IMR-90 (cell line): ENCODE results near the gene DSC2. TPM values are rescaled to one million over a fixed set of nuclear protein-coding genes. Genes with fewer than 3 reads are reported as not detected.

Experiments used
- ATAC-seq: fragments of 200-7000 bp; cut with Tn5 transposase; 2 replicates; pipeline ENCODE4 v1.9.1; 2020; ENCODE audit warnings: low read depth, mild to moderate bottlenecking, moderate library complexity
- BruUV-seq: library from RNA; stranded (reverse); fragments of 400-500 nt; replicated peaks from 2 replicates; lab custom pipeline; 2021; lab: Mats Ljungman, UMichigan
- CTCF ChIA-PET: fragments of 300-600 bp; formaldehyde crosslinking; extraction: SDS; loops from one replicate; lab custom pipeline; 2021; ENCODE audit warnings: antibody characterized with exemption; lab: Yijun Ruan, JAX
- POLR2A ChIA-PET: fragments of 300-600 bp; sonication (Branson Sonifier 250); formaldehyde crosslinking; loops from one replicate; lab custom pipeline; 2022; ENCODE audit warnings: antibody characterized with exemption; ENCODE audit not compliant: unreplicated experiment; lab: Charles Lee
- DNase-seq: peaks from one replicate; pipeline ENCODE4 v3.0.0; 2013
- H2AFZ ChIP-seq: replicated peaks from 2 replicates; pipeline ENCODE3; 2013; ENCODE audit warnings: low read length, mild to moderate bottlenecking; ENCODE audit not compliant: poor library complexity
- H2AK5ac ChIP-seq: 2 replicates; pipeline ENCODE4 v1.6.1; 2013; ENCODE audit warnings: low read depth, low read length, inconsistent platforms
- H2AK9ac ChIP-seq: replicated peaks from 2 replicates; pipeline ENCODE3; 2013; ENCODE audit warnings: mild to moderate bottlenecking, low read depth, low read length, moderate library complexity; ENCODE audit not compliant: poor library complexity
- H2BK120ac ChIP-seq: 2 replicates; pipeline ENCODE4 v1.6.1; 2013; ENCODE audit warnings: low read depth, low read length, inconsistent platforms
- H2BK15ac ChIP-seq: 3 replicates; pipeline ENCODE4 v1.6.1; 2013; ENCODE audit warnings: low read depth, low read length, inconsistent platforms
- H2BK20ac ChIP-seq: 2 replicates; pipeline ENCODE4 v1.6.1; 2013; ENCODE audit warnings: low read depth, mild to moderate bottlenecking, inconsistent platforms, low read length, moderate library complexity
- H2BK5ac ChIP-seq: 2 replicates; pipeline ENCODE4 v1.6.1; 2013; ENCODE audit warnings: mild to moderate bottlenecking, low read depth, low read length, inconsistent platforms; ENCODE audit not compliant: poor library complexity, severe bottlenecking
- H3K14ac ChIP-seq: replicated peaks from 2 replicates; pipeline ENCODE4 v1.6.1; 2013; ENCODE audit warnings: low read depth, low read length, inconsistent platforms
- H3K18ac ChIP-seq: 2 replicates; pipeline ENCODE4 v1.6.1; 2013; ENCODE audit warnings: low read depth, low read length, control low read depth
- H3K23ac ChIP-seq: 2 replicates; pipeline ENCODE4 v1.6.1; 2013; ENCODE audit warnings: low read depth, low read length, inconsistent platforms
- H3K27ac ChIP-seq: 2 replicates; pipeline ENCODE4 v1.5.1; 2013; ENCODE audit warnings: mild to moderate bottlenecking, control low read depth, low read length; ENCODE audit not compliant: insufficient read depth
- H3K27me3 ChIP-seq: 2 replicates; pipeline ENCODE4 v1.6.1; 2013; ENCODE audit warnings: low read length; ENCODE audit not compliant: control insufficient read depth, insufficient read depth
- H3K36me3 ChIP-seq: 2 replicates; pipeline ENCODE4 v1.6.1; 2013; ENCODE audit warnings: low read length, mixed read lengths; ENCODE audit not compliant: control insufficient read depth, insufficient read depth
- H3K4ac ChIP-seq: 2 replicates; pipeline ENCODE4 v1.6.1; 2013; ENCODE audit warnings: low read depth, low read length, inconsistent platforms
- H3K4me1 ChIP-seq: 2 replicates; pipeline ENCODE4 v1.6.1; 2013; ENCODE audit warnings: low read length, mixed read lengths; ENCODE audit not compliant: control insufficient read depth, insufficient read depth
- H3K4me2 ChIP-seq: 2 replicates; pipeline ENCODE4 v1.6.1; 2013; ENCODE audit warnings: low read depth, mild to moderate bottlenecking, control low read depth, low read length, moderate library complexity
- H3K4me3 ChIP-seq: 2 replicates; pipeline ENCODE4 v1.5.1; 2013; ENCODE audit warnings: low read depth, mild to moderate bottlenecking, control low read depth, low read length, moderate library complexity; ENCODE audit not compliant: insufficient read depth
- H3K56ac ChIP-seq: 2 replicates; pipeline ENCODE4 v1.6.1; 2013; ENCODE audit warnings: low read length, inconsistent platforms; ENCODE audit not compliant: insufficient read depth; ENCODE audit errors: extremely low read depth
- H3K79me1 ChIP-seq, 2 experiments: 2 replicates each; pipeline ENCODE4 v1.6.1; 2013; ENCODE audit warnings: low read length in 2 of 2, inconsistent platforms in 1 of 2, low read depth in 1 of 2
- H3K9ac ChIP-seq: 2 replicates; pipeline ENCODE4 v1.6.1; 2013; ENCODE audit warnings: low read depth, low read length, control low read depth
- H3K9me1 ChIP-seq: 2 replicates; pipeline ENCODE4 v1.6.1; 2013; ENCODE audit warnings: low read length, inconsistent platforms; ENCODE audit not compliant: insufficient read depth
- H3K9me3 ChIP-seq: 2 replicates; pipeline ENCODE4 v1.6.1; 2013; ENCODE audit warnings: low read length; ENCODE audit not compliant: control insufficient read depth, insufficient read depth
- H4K20me1 ChIP-seq: 2 replicates; pipeline ENCODE4 v1.6.1; 2013; ENCODE audit warnings: low read length, inconsistent platforms; ENCODE audit not compliant: insufficient read depth
- H4K5ac ChIP-seq: 2 replicates; pipeline ENCODE4 v1.6.1; 2013; ENCODE audit warnings: mild to moderate bottlenecking, low read depth, low read length, control low read depth
- H4K8ac ChIP-seq, 2 experiments: 2 replicates each; pipeline ENCODE4 v1.6.1; 2013; ENCODE audit warnings: low read depth in 2 of 2, low read length in 2 of 2, control low read depth in 1 of 2, inconsistent platforms in 1 of 2
- H4K91ac ChIP-seq: 2 replicates; pipeline ENCODE4 v1.6.1; 2013; ENCODE audit warnings: low read depth, low read length, inconsistent platforms; ENCODE audit not compliant: insufficient read depth
- BHLHE40 ChIP-seq: fragments of 150-350 bp; IDR thresholded peaks from 2 replicates; pipeline ENCODE4 v1.6.1; 2016; ENCODE audit warnings: mild to moderate bottlenecking, low read depth, low read length
- CEBPB ChIP-seq: IDR thresholded peaks from 2 replicates; pipeline ENCODE4 v1.6.1; 2012; ENCODE audit warnings: low read depth, low read length, improper control_type of control experiment
- CHD1 ChIP-seq: IDR thresholded peaks from 2 replicates; pipeline ENCODE4 v1.6.1; 2012; ENCODE audit warnings: low read depth, low read length, improper control_type of control experiment
- CTCF ChIP-seq: conservative IDR thresholded peaks from 2 replicates; pipeline ENCODE4 v1.5.1; 2012; ENCODE audit warnings: mild to moderate bottlenecking, low read depth, low read length, improper control_type of control experiment
- FOS ChIP-seq: fragments of 150-350 bp; IDR thresholded peaks from 2 replicates; pipeline ENCODE4 v1.6.1; 2016; ENCODE audit warnings: low read depth, low read length
- MAZ ChIP-seq: IDR thresholded peaks from 2 replicates; pipeline ENCODE4 v1.6.1; 2012; ENCODE audit warnings: low read depth, mild to moderate bottlenecking, low read length, improper control_type of control experiment, moderate library complexity, borderline replicate concordance
- NFE2L2 ChIP-seq: fragments of 150-350 bp; IDR thresholded peaks from 2 replicates; pipeline ENCODE4 v1.6.1; 2016; ENCODE audit warnings: low read depth, mild to moderate bottlenecking, low read length
- RCOR1 ChIP-seq: IDR thresholded peaks from 2 replicates; pipeline ENCODE4 v1.6.1; 2012; ENCODE audit warnings: mild to moderate bottlenecking, low read length, improper control_type of control experiment; ENCODE audit not compliant: insufficient replicate concordance
- SMC3 ChIP-seq: fragments of 150-350 bp; IDR thresholded peaks from 2 replicates; pipeline ENCODE4 v1.6.1; 2016; ENCODE audit warnings: low read depth, mild to moderate bottlenecking, antibody characterized with exemption, low read length, moderate library complexity
- USF2 ChIP-seq: fragments of 150-350 bp; IDR thresholded peaks from 2 replicates; pipeline ENCODE4 v1.6.1; 2017; ENCODE audit warnings: mild to moderate bottlenecking, antibody characterized with exemption, low read length, low read depth
- WGBS, 2 experiments: methylation state at CpG; one replicate each; pipeline versions ENCODE4 v1.1.5 to v1.1.7; 2013; ENCODE audit warnings: missing lambda C conversion rate in 2 of 2; ENCODE audit not compliant: insufficient read length in 1 of 2; ENCODE audit errors: extremely low coverage in 2 of 2; 5-methylcytosine and 5-hydroxymethylcytosine counted together
- dilution Hi-C: fragments of 300-500 bp; cut with HindIII; formaldehyde crosslinking; loops from one replicate; pipeline ENCODE4 v1.14.3; 2018; ENCODE audit warnings: low sequenced_read_pairs; ENCODE audit not compliant: unreplicated experiment
- in situ Hi-C: fragments of 300-500 bp; cut with MboI; formaldehyde crosslinking; loops from 3 replicates; pipeline ENCODE4 v1.14.3; 2019; ENCODE audit warnings: low sequenced_read_pairs, inconsistent platforms, mixed read lengths
- intact Hi-C: fragments of 100-400 bp; cut with micrococcal nuclease; formaldehyde crosslinking; loops from 2 replicates; pipeline ENCODE4 v1.10.0; 2022
- polyA plus RNA-seq, 3 experiments: library from polyadenylated mRNA; depleted of rRNA; stranded (reverse); fragments of >200 nt; gene quantifications; 2 replicates each; pipeline ENCODE4 v1.2.3, GENCODE V29; 2012; ENCODE audit warnings: low replicate concordance in 1 of 3
- total RNA-seq: library from RNA; depleted of rRNA; stranded (reverse); fragments of >200 nt; gene quantifications from 2 replicates; pipeline ENCODE4 v1.2.3, GENCODE V29; 2012

Gene DSC2
- total and polyA plus RNA-seq, 2 of the 4 experiments (the other 2 are of a cell fraction) = not detected

DNA sequence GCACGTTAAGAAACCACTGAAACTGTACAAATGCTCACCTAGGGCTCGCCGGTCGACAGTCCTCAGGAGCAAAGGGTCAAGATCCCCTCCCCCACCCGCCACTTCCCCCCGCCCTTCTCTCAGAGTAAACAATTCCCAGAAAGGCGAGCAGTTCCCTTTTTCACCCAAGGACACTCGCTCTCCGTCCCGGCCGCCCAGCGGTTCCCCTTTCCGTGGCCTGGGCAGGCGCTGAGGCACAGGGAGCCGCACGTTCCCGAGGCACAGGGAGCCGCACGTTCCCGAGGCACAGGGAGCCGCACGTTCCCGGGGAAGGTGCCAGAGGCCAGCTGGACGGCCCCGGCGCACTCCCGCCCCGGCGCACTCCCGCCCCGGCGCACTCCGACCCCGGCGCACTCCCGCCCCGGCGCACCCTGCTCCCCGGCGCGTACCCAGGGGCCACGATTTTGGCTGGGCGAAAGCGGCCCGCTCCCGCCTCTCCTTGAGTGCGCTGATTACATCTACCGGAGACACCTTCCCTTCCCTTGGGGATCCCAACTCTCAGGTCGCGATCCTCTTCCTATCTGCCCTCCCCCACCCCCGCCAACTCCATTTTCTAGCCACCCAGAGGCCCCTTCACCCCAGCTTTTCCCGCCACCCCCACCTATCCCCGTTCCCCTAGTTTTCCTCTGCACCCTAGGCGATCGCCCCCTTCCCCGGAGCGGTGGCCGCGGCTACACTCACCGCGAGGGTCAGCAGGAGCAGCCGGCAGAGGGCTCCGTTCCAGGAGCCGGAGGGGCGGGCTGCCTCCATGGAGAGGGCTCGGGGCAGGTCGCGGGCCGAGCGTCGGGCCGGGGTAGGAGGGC lies 817 bp downstream of the DSC2 start:
- POLR2A ChIA-PET = no interaction called here
- WGBS, 2 experiments = 0% methylated on average over 10 of the region's 72 CpGs; no CpG with 5 or more reads in 1 of the 2 experiments

More for the DNA sequence above, 817 bp downstream of the DSC2 start:
- no peak overlapping the region for H2AFZ ChIP-seq
- no peaks in the 10 kb centered on the region for H3K79me1 ChIP-seq
- H3K18ac ChIP-seq = no peak overlapping the region
- in situ Hi-C loops = no loop called here
- no peaks in the 10 kb centered on the region for H3K36me3 ChIP-seq
- H3K14ac ChIP-seq = no peak overlapping the region
- H2BK5ac ChIP-seq = no peak overlapping the region
- H3K27ac ChIP-seq = no peak overlapping the region
- no peak overlapping the region for H2BK120ac ChIP-seq
- H4K8ac ChIP-seq = no peak overlapping the region
- no peak overlapping the region for H2BK20ac ChIP-seq
- no peak overlapping the region for H2AK9ac ChIP-seq
- no peak overlapping the region for H2AK5ac ChIP-seq
- no peak overlapping the region for H3K9ac ChIP-seq
- CTCF ChIA-PET = no interaction called here
- H3K4ac ChIP-seq = no peak overlapping the region
- no peak overlapping the region for H3K4me3 ChIP-seq
- no peaks in the 10 kb centered on the region for H4K20me1 ChIP-seq
- BruUV-seq = no TSS peak
- no peaks in the 10 kb centered on the region for H3K4me1 ChIP-seq
- TF ChIP-seq CTCF (no peak), SMC3 (no peak), CEBPB (no peak), NFE2L2 (no peak), MAZ (no peak), CHD1 (no peak), FOS (no peak), BHLHE40 (no peak), USF2 (no peak), RCOR1 (no peak)
- intact Hi-C loops = no loop called here
- dilution Hi-C loops = no loop called here
- H3K23ac ChIP-seq = no peak overlapping the region
- DNase-seq = no peak
- no peak overlapping the region for H4K91ac ChIP-seq
- 0 out of 2 replicates have a peak, but pooled peaks cover 1% of the 10 kb centered on the region for H3K9me3 ChIP-seq
- H2BK15ac ChIP-seq = no peak overlapping the region
- H4K5ac ChIP-seq = no peak overlapping the region
- H3K27me3 ChIP-seq = peaks cover 13% of the 10 kb centered on the region
- no peaks in the 10 kb centered on the region for H3K9me1 ChIP-seq
- no peak overlapping the region for H3K56ac ChIP-seq
- no peak for ATAC-seq
- H3K4me2 ChIP-seq = no peak overlapping the region; the same call in 1 of the 2 replicates
